Esophagus muscularis mucosa (tissue), 3 donors: ENCODE data around the gene IGSF21.

ENCODE experiments used
- POLR2A ChIP-seq: fragments of 450-650 bp; IDR thresholded peaks from one replicate; pipeline ENCODE4 v1.6.1; 2017; ENCODE audit warnings: antibody characterized with exemption, moderate library complexity, mild to moderate bottlenecking, low read depth
- POLR2AphosphoS5 ChIP-seq, 2 donors: sonication (generic); formaldehyde crosslinking; IDR thresholded peaks; one replicate each; pipeline ENCODE4 v1.6.1; 2017; ENCODE audit warnings: antibody characterized with exemption in 2 of 2
- TF ChIP-seq, protein P1 (sequence below), 3 experiments: fragments of 200-600 bp in 2 of 3; fragments of 450-650 bp in 1 of 3; sonication (generic) in 2 of 3; IDR thresholded peaks; one replicate each; pipeline ENCODE4 v1.5.1; 2017 to 2019; ENCODE audit warnings: antibody characterized with exemption in 3 of 3, mild to moderate bottlenecking in 2 of 3, moderate library complexity in 1 of 3

DNA sequence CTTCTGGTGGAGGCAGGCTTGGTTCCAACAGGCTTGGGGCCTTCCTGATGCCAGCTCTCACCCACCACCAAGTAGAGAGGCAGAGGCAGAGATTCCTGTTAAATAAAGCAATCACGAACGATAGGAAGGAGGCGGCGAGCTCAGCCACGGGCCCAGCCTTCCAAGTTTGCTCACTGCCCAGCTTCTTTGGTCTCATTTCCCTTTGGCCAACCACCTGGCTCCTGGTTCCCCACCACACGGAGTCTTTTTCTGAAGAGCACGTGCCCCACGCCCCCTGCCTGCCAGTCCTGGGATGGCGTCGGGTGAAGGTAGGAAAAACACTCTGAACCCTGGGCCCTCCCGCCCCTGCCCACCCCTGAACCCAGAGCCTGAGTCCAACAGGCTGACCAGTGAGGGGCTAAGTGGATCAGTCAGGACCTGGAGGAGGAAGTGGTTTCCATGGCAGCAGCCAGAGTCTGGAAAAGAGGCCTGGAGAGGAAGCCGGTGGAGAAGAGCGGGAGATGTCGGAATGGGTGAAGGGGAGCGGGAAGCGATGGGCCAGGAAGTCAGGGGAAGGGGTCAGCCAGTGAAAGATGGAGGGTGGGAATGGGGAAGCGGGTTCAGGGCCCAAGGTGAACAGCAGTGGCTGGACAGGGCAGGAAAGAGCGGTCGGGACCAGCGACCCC lies 214.9 kb downstream of the IGSF21 start:
- TF ChIP-seq, protein P1, sequence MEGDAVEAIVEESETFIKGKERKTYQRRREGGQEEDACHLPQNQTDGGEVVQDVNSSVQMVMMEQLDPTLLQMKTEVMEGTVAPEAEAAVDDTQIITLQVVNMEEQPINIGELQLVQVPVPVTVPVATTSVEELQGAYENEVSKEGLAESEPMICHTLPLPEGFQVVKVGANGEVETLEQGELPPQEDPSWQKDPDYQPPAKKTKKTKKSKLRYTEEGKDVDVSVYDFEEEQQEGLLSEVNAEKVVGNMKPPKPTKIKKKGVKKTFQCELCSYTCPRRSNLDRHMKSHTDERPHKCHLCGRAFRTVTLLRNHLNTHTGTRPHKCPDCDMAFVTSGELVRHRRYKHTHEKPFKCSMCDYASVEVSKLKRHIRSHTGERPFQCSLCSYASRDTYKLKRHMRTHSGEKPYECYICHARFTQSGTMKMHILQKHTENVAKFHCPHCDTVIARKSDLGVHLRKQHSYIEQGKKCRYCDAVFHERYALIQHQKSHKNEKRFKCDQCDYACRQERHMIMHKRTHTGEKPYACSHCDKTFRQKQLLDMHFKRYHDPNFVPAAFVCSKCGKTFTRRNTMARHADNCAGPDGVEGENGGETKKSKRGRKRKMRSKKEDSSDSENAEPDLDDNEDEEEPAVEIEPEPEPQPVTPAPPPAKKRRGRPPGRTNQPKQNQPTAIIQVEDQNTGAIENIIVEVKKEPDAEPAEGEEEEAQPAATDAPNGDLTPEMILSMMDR (IDR thresholded peaks at IDR 0.05) = no peak
- TF ChIP-seq POLR2A (no peak), POLR2AphosphoS5 (IDR thresholded peaks at IDR 0.05) (no peak)
